Measurements from ENCODE around the gene DENND2A. TPM values are rescaled to one million over a fixed set of nuclear protein-coding genes. Genes with fewer than 3 reads are reported as not detected.
"Not testable (repeated sequence)": the region's sequence is repeated elsewhere in the genome, so short reads cannot be mapped to it uniquely, and the experiment has no call there.

The DENND2A gene
- total and polyA plus RNA-seq, 10 donors, result 1.9 to 35.3 (median 14.9) TPM

DNA sequence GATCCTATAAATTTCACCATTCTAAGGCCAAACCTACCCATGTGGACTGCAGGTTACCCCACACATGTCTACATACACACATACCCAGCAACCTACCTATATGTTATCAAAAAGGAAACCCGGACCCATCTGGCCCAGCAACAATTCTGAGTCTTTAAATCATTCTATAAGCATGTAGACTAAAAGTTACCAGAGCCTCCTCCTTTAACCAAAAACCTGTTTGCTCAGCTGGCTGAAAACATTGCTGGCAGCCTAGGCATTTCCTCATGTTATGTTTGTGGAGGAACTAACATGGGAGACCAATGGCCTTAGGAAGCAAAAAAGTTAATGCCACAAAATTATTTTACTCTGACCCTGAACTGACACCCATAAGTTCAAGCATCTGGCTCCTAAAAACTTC, 26.9 kb upstream of the DENND2A start:
- no peak overlapping the region for H3K4me3 ChIP-seq
- no peak for TF ChIP-seq POLR2A (IDR thresholded peaks at IDR 0.05)
- TF ChIP-seq, protein P1, sequence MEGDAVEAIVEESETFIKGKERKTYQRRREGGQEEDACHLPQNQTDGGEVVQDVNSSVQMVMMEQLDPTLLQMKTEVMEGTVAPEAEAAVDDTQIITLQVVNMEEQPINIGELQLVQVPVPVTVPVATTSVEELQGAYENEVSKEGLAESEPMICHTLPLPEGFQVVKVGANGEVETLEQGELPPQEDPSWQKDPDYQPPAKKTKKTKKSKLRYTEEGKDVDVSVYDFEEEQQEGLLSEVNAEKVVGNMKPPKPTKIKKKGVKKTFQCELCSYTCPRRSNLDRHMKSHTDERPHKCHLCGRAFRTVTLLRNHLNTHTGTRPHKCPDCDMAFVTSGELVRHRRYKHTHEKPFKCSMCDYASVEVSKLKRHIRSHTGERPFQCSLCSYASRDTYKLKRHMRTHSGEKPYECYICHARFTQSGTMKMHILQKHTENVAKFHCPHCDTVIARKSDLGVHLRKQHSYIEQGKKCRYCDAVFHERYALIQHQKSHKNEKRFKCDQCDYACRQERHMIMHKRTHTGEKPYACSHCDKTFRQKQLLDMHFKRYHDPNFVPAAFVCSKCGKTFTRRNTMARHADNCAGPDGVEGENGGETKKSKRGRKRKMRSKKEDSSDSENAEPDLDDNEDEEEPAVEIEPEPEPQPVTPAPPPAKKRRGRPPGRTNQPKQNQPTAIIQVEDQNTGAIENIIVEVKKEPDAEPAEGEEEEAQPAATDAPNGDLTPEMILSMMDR (IDR thresholded peaks at IDR 0.05 in 8 of 11, conservative IDR thresholded peaks at IDR 0.05 in 3 of 11), result no peak
- TF ChIP-seq POLR2AphosphoS5 (IDR thresholded peaks at IDR 0.05), result no peak
- H3K27me3 ChIP-seq (replicated peaks in 1 of 7), result no peaks in the 10 kb centered on the region
- WGBS, 5 donors, result 54 to 83% (median 76%) methylated on average over 1 of the region's 1 CpG
- no peak for DNase-seq
- intact Hi-C loops (cut with DNase I; ENCODE audit: low total_unique reads), result no loop called here
- no peak overlapping the region for H3K27ac ChIP-seq
- H3K9me3 ChIP-seq, result no peaks in the 10 kb centered on the region
- H3K4me1 ChIP-seq, result peaks cover 0 to 8% (median 7%) of the 10 kb centered on the region in 6 donors
- H3K36me3 ChIP-seq, result no peaks in the 10 kb centered on the region

DNA sequence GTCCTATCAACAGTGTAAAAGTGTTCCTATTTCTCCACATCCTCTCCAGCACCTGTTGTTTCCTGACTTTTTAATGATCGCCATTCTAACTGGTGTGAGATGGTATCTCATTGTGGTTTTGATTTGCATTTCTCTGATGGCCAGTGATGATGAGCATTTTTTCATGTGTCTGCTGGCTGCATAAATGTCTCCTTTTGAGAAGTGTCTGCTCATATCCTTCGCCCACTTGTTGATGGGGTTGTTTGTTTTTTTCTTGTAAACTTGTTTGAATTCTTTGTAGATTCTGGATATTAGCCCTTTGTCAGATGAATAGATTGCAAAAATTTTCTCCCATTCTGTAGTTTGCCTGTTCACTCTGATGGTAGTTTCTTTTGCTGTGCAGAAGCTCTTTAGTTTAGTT, 22.3 kb upstream of the DENND2A start:
- intact Hi-C loops (cut with DNase I; ENCODE audit: low total_unique reads), result not testable (repeated sequence)

DNA sequence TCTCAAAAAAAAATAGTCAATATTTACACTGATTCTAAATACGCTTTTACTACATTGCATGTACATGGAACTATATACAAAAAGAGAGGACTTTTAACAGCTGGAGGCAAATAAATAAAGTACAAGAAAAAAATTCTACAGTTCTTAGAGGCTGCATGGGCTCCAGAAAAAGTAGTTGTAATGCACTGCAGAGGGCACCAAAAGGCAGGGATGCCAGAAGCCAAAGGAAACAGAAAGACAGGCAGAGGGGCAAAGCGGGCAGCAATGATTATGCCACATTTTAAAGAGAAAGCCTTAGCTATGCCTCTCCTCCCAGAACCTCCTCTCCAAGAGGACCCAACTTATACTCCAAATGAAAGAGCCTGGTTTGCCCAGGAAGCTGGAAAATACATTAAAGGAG, 20.5 kb upstream of the DENND2A start:
- intact Hi-C loops (cut with DNase I; ENCODE audit: low total_unique reads), result no loop called here
- 65 to 76% (median 68%) methylated on average over 2 of the region's 2 CpGs for WGBS, 5 donors
- DNase-seq, result no peak

More for the DNA sequence above, 22.3 kb upstream of the DENND2A start:
- DNase-seq; H3K9me3 ChIP-seq; H3K27me3 ChIP-seq (replicated peaks in 1 of 7); H3K36me3 ChIP-seq; H3K4me3 ChIP-seq; H3K4me1 ChIP-seq; H3K27ac ChIP-seq: not testable (repeated sequence)
- whole genome bisulfite sequencing, 5 donors, result 53 to 84% (median 77%) methylated on average over 1 to 2 of the region's 2 CpGs

DNA sequence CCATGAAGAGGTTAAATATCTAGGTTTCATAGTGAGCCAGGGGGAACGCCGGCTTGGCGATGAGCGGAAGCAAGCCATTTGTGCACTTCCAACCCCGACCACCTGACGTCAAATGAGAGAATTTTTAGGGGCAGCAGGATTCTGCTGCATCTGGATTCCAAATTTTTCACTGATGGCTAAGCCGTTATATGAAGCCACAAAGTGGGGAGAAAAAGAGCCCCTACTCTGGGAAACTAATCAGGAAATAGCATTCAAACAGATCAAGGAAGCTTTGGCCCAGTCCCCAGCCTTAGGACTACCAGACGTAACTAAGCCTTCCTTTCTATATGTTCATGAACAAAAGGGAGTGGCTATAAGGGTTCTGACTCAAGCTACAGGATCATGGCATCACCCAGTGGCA, 19.2 kb upstream of the DENND2A start:
- no peak for DNase-seq
- WGBS, 5 donors, result 55 to 79% (median 69%) methylated on average over 8 of the region's 8 CpGs

More for the DNA sequence above, 20.5 kb upstream of the DENND2A start:
- TF ChIP-seq POLR2AphosphoS5 (IDR thresholded peaks at IDR 0.05) (no peak), POLR2A (IDR thresholded peaks at IDR 0.05) (no peak)
- TF ChIP-seq, protein P1 (IDR thresholded peaks at IDR 0.05 in 8 of 11, conservative IDR thresholded peaks at IDR 0.05 in 3 of 11), result no peak
- Histone ChIP-seq H3K4me3 (no peak overlapping the region), H3K36me3 (no peaks in the 10 kb centered on the region), H3K27me3 (replicated peaks in 1 of 7) (no peaks in the 10 kb centered on the region), H3K27ac (no peak overlapping the region), H3K4me1 (peaks cover 6 to 18% (median 14%) of the 10 kb centered on the region in 6 donors), H3K9me3 (no peaks in the 10 kb centered on the region)

More for the DNA sequence above, 19.2 kb upstream of the DENND2A start:
- Histone ChIP-seq H3K4me1 (peaks cover 6 to 25% (median 18%) of the 10 kb centered on the region in 6 donors), H3K9me3 (no peaks in the 10 kb centered on the region), H3K36me3 (no peaks in the 10 kb centered on the region), H3K27ac (no peak overlapping the region), H3K27me3 (replicated peaks in 1 of 7) (no peaks in the 10 kb centered on the region), H3K4me3 (no peak overlapping the region)
- TF ChIP-seq POLR2AphosphoS5 (IDR thresholded peaks at IDR 0.05) (no peak), POLR2A (IDR thresholded peaks at IDR 0.05) (no peak)
- TF ChIP-seq, protein P1 (IDR thresholded peaks at IDR 0.05 in 8 of 11, conservative IDR thresholded peaks at IDR 0.05 in 3 of 11), result no peak
- intact Hi-C loops (cut with DNase I; ENCODE audit: low total_unique reads), result no loop called here

Measured in spleen (tissue), 11 donors.